ENCODE data around the gene ATP5PD. TPM values are rescaled to one million over a fixed set of nuclear protein-coding genes. Genes with fewer than 3 reads are reported as not detected.

The ATP5PD gene
- total RNA-seq (100 to 1,000 TPM; 137 to 226 (median 153) TPM), polyA plus RNA-seq (100 to 1,000 TPM; 199 to 331 TPM)
- long read RNA-seq, donor 1, transcript ATP5PD-201 (6 exons, 603 nt), result major isoform, 10 of 26 reads
- long read RNA-seq, donor 1, partial matches to known transcripts, result 7 of 26 reads
- long read RNA-seq, donor 1, other reads (novel, unspliced or antisense), result 7 of 26 reads
- long read RNA-seq, donor 2, transcript ATP5PD-201 (6 exons, 603 nt), result major isoform, 91 of 174 reads
- long read RNA-seq, donor 2, transcript ATP5PD-204 (2 exons, 2,191 nt), result minor isoform, 9 of 174 reads
- long read RNA-seq, donor 2, partial matches to known transcripts, result 55 of 174 reads
- long read RNA-seq, donor 2, other reads (novel, unspliced or antisense), result 15 of 174 reads
- long read RNA-seq, donor 3, transcript ATP5PD-201 (6 exons, 603 nt), result major isoform, 61 of 70 reads
- long read RNA-seq, donor 3, partial matches to known transcripts, result 2 of 70 reads
- long read RNA-seq, donor 3, other reads (novel, unspliced or antisense), result 6 of 70 reads

GRCh38 chr17:75046407-75047289 lies at the start of gene ATP5PD, which contains the start of gene KCTD2:
TSS of gene ATP5PD (minus strand) at chr17:75046969. CDS start at chr17:75042650, 4,319 bp downstream.
TSS of gene KCTD2 (plus strand) at chr17:75047225. CDS start at chr17:75047251, 26 bp downstream.
- no peaks in the 10 kb centered on the region for H3K27me3 ChIP-seq
- no peaks in the 10 kb centered on the region for H3K36me3 ChIP-seq
- peak within 1 kb of the TSS; percentile 97 for H3K4me3 ChIP-seq
- peaks cover 2% of the 10 kb centered on the region for H3K4me1 ChIP-seq (ENCODE audit: insufficient read depth)
- peak; percentile 96 to 98 (median 97) for DNase-seq
- peak; percentile 93 for TF ChIP-seq POLR2A (IDR thresholded peaks at IDR 0.05)
- peak in 1 of 3 donors; percentile 6 for TF ChIP-seq CTCF (IDR thresholded peaks at IDR 0.05)
- no peak for TF ChIP-seq EP300 (IDR thresholded peaks at IDR 0.05)
- intact Hi-C loops (cut with DNase I), result no loop called here
- 0% methylated on average over 49 to 72 of the region's 72 CpGs for WGBS, 3 donors
- no peaks in the 10 kb centered on the region for H3K9me3 ChIP-seq
- H3K27ac ChIP-seq, result peak within 1 kb of the TSS; percentile 42 to 73

DNA sequence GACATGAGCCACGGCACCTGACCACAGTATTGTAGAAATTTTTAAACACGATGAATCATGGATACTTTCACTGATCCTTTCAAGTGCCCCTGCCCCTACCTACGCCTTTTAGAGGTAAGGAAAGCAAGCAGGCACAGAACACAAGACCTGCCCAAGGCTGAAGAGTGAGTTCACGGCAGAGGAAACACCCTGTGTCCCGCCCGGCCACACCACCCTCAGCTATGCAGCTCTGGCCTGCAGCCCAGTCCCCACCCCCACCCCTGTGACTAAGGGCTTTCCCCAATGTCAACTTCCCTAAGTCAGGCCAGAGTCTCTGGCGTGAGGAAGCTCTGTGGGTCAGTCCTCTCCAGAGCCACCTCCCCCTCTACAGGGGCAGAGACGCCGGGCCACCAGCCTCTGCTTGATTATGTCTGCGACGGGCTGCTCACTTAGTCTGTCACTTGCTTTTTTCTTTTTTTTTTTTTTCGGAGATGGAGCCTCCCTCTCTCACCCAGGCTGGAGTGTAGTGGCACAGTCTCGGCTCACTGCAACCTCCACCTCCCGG lies 49.4 kb upstream of the ATP5PD start:
- Histone ChIP-seq H3K27me3 (no peaks in the 10 kb centered on the region), H3K36me3 (no peaks in the 10 kb centered on the region), H3K4me1 (ENCODE audit: insufficient read depth) (peaks cover 16% of the 10 kb centered on the region), H3K9me3 (no peaks in the 10 kb centered on the region), H3K27ac (no peak overlapping the region), H3K4me3 (no peak overlapping the region)
- 73 to 76% (median 74%) methylated on average over 14 of the region's 14 CpGs for WGBS, 3 donors
- TF ChIP-seq CTCF (IDR thresholded peaks at IDR 0.05) (no peak), POLR2A (IDR thresholded peaks at IDR 0.05) (no peak), EP300 (IDR thresholded peaks at IDR 0.05) (no peak)
- DNase-seq, result no peak
- intact Hi-C loops (cut with DNase I), result no loop called here

GRCh38 chr17:75094871-75095399 lies 48.2 kb upstream of the ATP5PD start:
- no peaks in the 10 kb centered on the region for H3K9me3 ChIP-seq
- intact Hi-C loops (cut with DNase I), result no loop called here
- no peak overlapping the region for H3K27ac ChIP-seq

More at GRCh38 chr17:75094871-75095399, 48.2 kb upstream of the ATP5PD start:
- DNase-seq, result no peak
- no peaks in the 10 kb centered on the region for H3K27me3 ChIP-seq
- 74 to 82% (median 75%) methylated on average over 13 to 16 of the region's 16 CpGs for WGBS, 3 donors
- no peak overlapping the region for H3K4me3 ChIP-seq
- H3K36me3 ChIP-seq, result no peaks in the 10 kb centered on the region
- no peak for TF ChIP-seq EP300 (IDR thresholded peaks at IDR 0.05)
- no peak for TF ChIP-seq POLR2A (IDR thresholded peaks at IDR 0.05)
- TF ChIP-seq CTCF (IDR thresholded peaks at IDR 0.05), result no peak
- H3K4me1 ChIP-seq (ENCODE audit: insufficient read depth), result peaks cover 21% of the 10 kb centered on the region

All from ovary (tissue), 10 donors.